Measurements from ENCODE around the gene CYSRT1. TPM values are rescaled to one million over a fixed set of nuclear protein-coding genes. Genes with fewer than 3 reads are reported as not detected.

The CYSRT1 gene
- total and polyA plus RNA-seq, 2 donors (not counting 3 experiments of a cell fraction or from before 2014, with no cell fraction given) = 0.44 to 1.1 TPM

GRCh38 chr9:137234055-137234697 lies 9.2 kb downstream of the CYSRT1 start:
- Histone ChIP-seq H3K9me1 (replicated peaks; ENCODE audit: control insufficient read depth, extremely low read depth, insufficient read depth, low read length) (no peaks in the 10 kb centered on the region), H3K4me3 (replicated peaks in 1 of 3; ENCODE audit: insufficient read depth in 1 of 3, low read depth in 1 of 3, low read length in 3 of 3) (no peak overlapping the region), H3K36me3 (ENCODE audit: control insufficient read depth in 2 of 2, extremely low read depth in 1 of 2, insufficient read depth in 2 of 2, low read length in 2 of 2) (no peaks in the 10 kb centered on the region), H3K4me1 (ENCODE audit: control insufficient read depth, extremely low read depth, insufficient read depth, low read length) (no peaks in the 10 kb centered on the region), H3K27me3 (ENCODE audit: control insufficient read depth in 2 of 2, insufficient read depth in 2 of 2, low read length in 2 of 2) (no peaks in the 10 kb centered on the region), H3K9me3 (replicated peaks; ENCODE audit: control insufficient read depth, insufficient read depth, low read length) (no peaks in the 10 kb centered on the region), H4K20me1 (replicated peaks; ENCODE audit: control insufficient read depth, extremely low read depth, insufficient read depth, low read length) (no peaks in the 10 kb centered on the region), H3K79me2 (ENCODE audit: control insufficient read depth, insufficient read depth, low read length) (peaks cover 4% of the 10 kb centered on the region), H2AFZ (ENCODE audit: low read depth, low read length) (no peak overlapping the region), H3K4me2 (ENCODE audit: insufficient read depth, low read length) (no peak overlapping the region), H3K9ac (replicated peaks; ENCODE audit: extremely low read depth, insufficient read depth, low read length) (no peak overlapping the region), H3K27ac (ENCODE audit: insufficient read depth, low read depth, low read length) (no peak overlapping the region)
- CTCF ChIA-PET = interaction anchor here (0.9 to 1.3 kb wide), 5 partner anchors 11 to 205 kb away, joined by 3 to 9 read pairs (median 4); partner anchors contain the start of gene NPDC1
- POLR2A ChIA-PET = no interaction called here
- dilution Hi-C loops (cut with MboI; ENCODE audit: extremely low pct_ligation_motif_present, low sequenced_read_pairs) (no loop called here), intact Hi-C loops (cut with micrococcal nuclease) (no loop called here)
- BruUV-seq (replicated peaks) = no TSS peak
- DNase-seq (ENCODE audit: low read depth, low spot score) (no peak), FAIRE-seq (no peak)
- TF ChIP-seq MYC (IDR thresholded peaks at IDR 0.05; ENCODE audit: low read depth, low read length) (no peak), POLR2AphosphoS5 (IDR thresholded peaks at IDR 0.05; ENCODE audit: insufficient read depth, low read depth, low read length) (no peak), MAX (IDR thresholded peaks at IDR 0.05; ENCODE audit: insufficient read depth, insufficient read length) (no peak), POLR2A (IDR thresholded peaks at IDR 0.05; ENCODE audit: low read depth, low read length) (no peak), FOS (IDR thresholded peaks at IDR 0.05; ENCODE audit: borderline replicate concordance, insufficient read depth, low read length) (no peak), EZH2 (IDR thresholded peaks at IDR 0.05; ENCODE audit: borderline replicate concordance, low read depth, low read length, severe bottlenecking) (no peak), GATA2 (IDR thresholded peaks at IDR 0.05; ENCODE audit: insufficient read depth, insufficient read length, low read depth, low read length) (no peak), JUN (IDR thresholded peaks at IDR 0.05; ENCODE audit: borderline replicate concordance, insufficient read depth, insufficient read length, low read depth) (no peak)
- TF ChIP-seq, protein P1, sequence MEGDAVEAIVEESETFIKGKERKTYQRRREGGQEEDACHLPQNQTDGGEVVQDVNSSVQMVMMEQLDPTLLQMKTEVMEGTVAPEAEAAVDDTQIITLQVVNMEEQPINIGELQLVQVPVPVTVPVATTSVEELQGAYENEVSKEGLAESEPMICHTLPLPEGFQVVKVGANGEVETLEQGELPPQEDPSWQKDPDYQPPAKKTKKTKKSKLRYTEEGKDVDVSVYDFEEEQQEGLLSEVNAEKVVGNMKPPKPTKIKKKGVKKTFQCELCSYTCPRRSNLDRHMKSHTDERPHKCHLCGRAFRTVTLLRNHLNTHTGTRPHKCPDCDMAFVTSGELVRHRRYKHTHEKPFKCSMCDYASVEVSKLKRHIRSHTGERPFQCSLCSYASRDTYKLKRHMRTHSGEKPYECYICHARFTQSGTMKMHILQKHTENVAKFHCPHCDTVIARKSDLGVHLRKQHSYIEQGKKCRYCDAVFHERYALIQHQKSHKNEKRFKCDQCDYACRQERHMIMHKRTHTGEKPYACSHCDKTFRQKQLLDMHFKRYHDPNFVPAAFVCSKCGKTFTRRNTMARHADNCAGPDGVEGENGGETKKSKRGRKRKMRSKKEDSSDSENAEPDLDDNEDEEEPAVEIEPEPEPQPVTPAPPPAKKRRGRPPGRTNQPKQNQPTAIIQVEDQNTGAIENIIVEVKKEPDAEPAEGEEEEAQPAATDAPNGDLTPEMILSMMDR (IDR thresholded peaks at IDR 0.05; ENCODE audit: extremely low read depth in 1 of 2, insufficient read depth in 1 of 2, low read depth in 1 of 2, low read length in 2 of 2) = no peak
